Measurements from ENCODE around the gene RAB4A.
A peak's percentile ranks its signal among the peaks of the same experiment; 100 is the strongest.

The RAB4A gene

GRCh38 chr1:229270547-229271447, at the start of gene RAB4A:
Gene RAB4A, plus strand, starts transcription at chr1:229271111. Its CDS starts 229 bp downstream, at chr1:229271340.
- H3K27ac ChIP-seq (ENCODE audit: low read length): peak within 1 kb of the TSS; percentile 12; the same call in 1 of the 2 replicates
- peak within 1 kb of the TSS; percentile 43 for H2AFZ ChIP-seq (ENCODE audit: low read depth, low read length)
- no peaks in the 10 kb centered on the region for H3K27me3 ChIP-seq (ENCODE audit: low read depth, low read length)
- TF ChIP-seq EZH2phosphoT487 (IDR thresholded peaks at IDR 0.05; ENCODE audit: low read depth) (no peak), CTCF (IDR thresholded peaks at IDR 0.05; ENCODE audit: low read depth, low read length) (no peak)
- H3K4me1 ChIP-seq (ENCODE audit: low read length): peaks cover 25% of the 10 kb centered on the region
- peaks cover 44% of the 10 kb centered on the region for H3K79me2 ChIP-seq (ENCODE audit: low read length)
- H3K36me3 ChIP-seq (replicated peaks; ENCODE audit: low read depth, low read length): peaks cover 12% of the 10 kb centered on the region
- peak within 1 kb of the TSS; percentile 92 for H3K4me2 ChIP-seq (ENCODE audit: low read length)
- H4K20me1 ChIP-seq (ENCODE audit: insufficient read depth, low read length): peaks cover 30% of the 10 kb centered on the region
- H3K9ac ChIP-seq (ENCODE audit: low read length): peak within 1 kb of the TSS; percentile 93
- H3K4me3 ChIP-seq (ENCODE audit: low read length): peak within 1 kb of the TSS; percentile 91
- H3K9me3 ChIP-seq (ENCODE audit: insufficient read depth, low read length): peaks cover 5% of the 10 kb centered on the region; the same call in 1 of the 2 replicates

- Histone ChIP-seq H2AFZ (ENCODE audit: low read depth, low read length) (no peak overlapping the region), H4K20me1 (ENCODE audit: insufficient read depth, low read length) (no peaks in the 10 kb centered on the region), H3K27me3 (ENCODE audit: low read depth, low read length) (peaks cover 18% of the 10 kb centered on the region), H3K9ac (ENCODE audit: low read length) (no peak overlapping the region), H3K4me1 (ENCODE audit: low read length) (peaks cover 7% of the 10 kb centered on the region), H3K4me3 (ENCODE audit: low read length) (no peak overlapping the region), H3K27ac (ENCODE audit: low read length) (no peak overlapping the region), H3K4me2 (ENCODE audit: low read length) (no peak overlapping the region), H3K36me3 (replicated peaks; ENCODE audit: low read depth, low read length) (no peaks in the 10 kb centered on the region), H3K79me2 (ENCODE audit: low read length) (no peaks in the 10 kb centered on the region), H3K9me3 (ENCODE audit: insufficient read depth, low read length) (no peaks in the 10 kb centered on the region)
- no peak for TF ChIP-seq CTCF (IDR thresholded peaks at IDR 0.05; ENCODE audit: low read depth, low read length)
- TF ChIP-seq EZH2phosphoT487 (IDR thresholded peaks at IDR 0.05; ENCODE audit: low read depth): no peak
Measured at GRCh38 chr1:229222081-229222480, 48.8 kb upstream of the RAB4A start.

- Histone ChIP-seq H3K27ac (ENCODE audit: low read length) (no peak overlapping the region), H2AFZ (ENCODE audit: low read depth, low read length) (no peak overlapping the region)
- no peak for TF ChIP-seq CTCF (IDR thresholded peaks at IDR 0.05; ENCODE audit: low read depth, low read length)
- TF ChIP-seq EZH2phosphoT487 (IDR thresholded peaks at IDR 0.05; ENCODE audit: low read depth): no peak
Measured at GRCh38 chr1:229223498-229223897, 47.4 kb upstream of the RAB4A start.

GRCh38 chr1:229224308-229224707, 46.6 kb upstream of the RAB4A start:
- Histone ChIP-seq H4K20me1 (ENCODE audit: insufficient read depth, low read length) (no peaks in the 10 kb centered on the region), H3K27ac (ENCODE audit: low read length) (no peak overlapping the region), H3K27me3 (ENCODE audit: low read depth, low read length) (peaks cover 19% of the 10 kb centered on the region), H3K4me3 (ENCODE audit: low read length) (no peak overlapping the region), H3K36me3 (replicated peaks; ENCODE audit: low read depth, low read length) (no peaks in the 10 kb centered on the region), H3K9ac (ENCODE audit: low read length) (no peak overlapping the region), H3K4me1 (ENCODE audit: low read length) (peaks cover 16% of the 10 kb centered on the region), H2AFZ (ENCODE audit: low read depth, low read length) (no peak overlapping the region), H3K9me3 (ENCODE audit: insufficient read depth, low read length) (no peaks in the 10 kb centered on the region), H3K79me2 (ENCODE audit: low read length) (no peaks in the 10 kb centered on the region), H3K4me2 (ENCODE audit: low read length) (no peak overlapping the region)
- TF ChIP-seq EZH2phosphoT487 (IDR thresholded peaks at IDR 0.05; ENCODE audit: low read depth) (no peak), CTCF (IDR thresholded peaks at IDR 0.05; ENCODE audit: low read depth, low read length) (no peak)

More at GRCh38 chr1:229223498-229223897, 47.4 kb upstream of the RAB4A start:
- Histone ChIP-seq H3K4me2 (ENCODE audit: low read length) (no peak overlapping the region), H3K27me3 (ENCODE audit: low read depth, low read length) (peaks cover 15% of the 10 kb centered on the region), H3K9me3 (ENCODE audit: insufficient read depth, low read length) (no peaks in the 10 kb centered on the region), H3K4me3 (ENCODE audit: low read length) (no peak overlapping the region), H3K36me3 (replicated peaks; ENCODE audit: low read depth, low read length) (no peaks in the 10 kb centered on the region), H3K4me1 (ENCODE audit: low read length) (peaks cover 12% of the 10 kb centered on the region), H4K20me1 (ENCODE audit: insufficient read depth, low read length) (no peaks in the 10 kb centered on the region), H3K9ac (ENCODE audit: low read length) (no peak overlapping the region), H3K79me2 (ENCODE audit: low read length) (no peaks in the 10 kb centered on the region)
